ENCODE results near the gene GLO1.

Gene GLO1

GRCh38 chr6:38671885-38672467, 31.0 kb downstream of the GLO1 start:
- peak; percentile 83 for DNase-seq (ENCODE audit: low spot score)

- DNase-seq (ENCODE audit: low spot score), result no peak
Measured at GRCh38 chr6:38658418-38659167, 44.4 kb downstream of the GLO1 start.

DNA sequence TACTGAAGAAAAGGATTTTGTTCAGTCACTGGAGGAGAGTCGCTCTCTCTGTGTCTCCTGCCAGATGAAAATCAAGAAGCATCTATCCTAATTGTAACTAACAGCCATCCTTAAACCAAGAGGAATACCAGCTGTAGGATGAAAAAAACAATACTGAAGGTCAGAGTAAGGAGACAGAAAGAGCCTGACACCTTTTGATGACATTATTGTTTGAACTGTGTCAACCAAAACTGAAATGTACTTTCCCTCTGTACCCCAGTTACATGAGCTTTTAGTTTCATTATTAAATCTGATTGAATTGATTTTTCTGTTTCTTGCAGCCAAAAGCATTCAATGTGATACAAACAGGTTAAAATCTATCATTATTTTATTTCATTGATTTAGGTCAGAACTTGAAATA, 46.0 kb downstream of the GLO1 start:
- no peak for DNase-seq (ENCODE audit: low spot score)

DNA sequence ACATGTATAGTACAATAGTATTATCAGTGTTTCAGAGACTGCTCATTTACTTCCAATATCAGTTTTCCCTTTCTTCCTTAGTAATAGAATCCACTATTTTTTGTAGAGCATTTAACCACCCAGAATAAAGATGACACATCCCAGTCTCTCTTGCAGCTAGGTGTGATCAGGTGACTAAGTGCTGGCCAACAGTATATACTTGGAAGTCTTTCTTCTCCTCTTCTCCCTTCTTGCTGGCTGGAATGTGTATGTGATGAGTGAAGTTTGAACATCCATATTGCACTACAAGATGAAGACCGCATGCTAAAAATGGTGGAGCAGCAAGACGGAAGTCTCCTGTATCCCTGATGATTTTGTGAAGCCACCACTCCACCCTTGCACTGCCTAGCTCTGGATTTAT, 48.7 kb downstream of the GLO1 start:
- no peak for DNase-seq (ENCODE audit: low spot score)

DNA sequence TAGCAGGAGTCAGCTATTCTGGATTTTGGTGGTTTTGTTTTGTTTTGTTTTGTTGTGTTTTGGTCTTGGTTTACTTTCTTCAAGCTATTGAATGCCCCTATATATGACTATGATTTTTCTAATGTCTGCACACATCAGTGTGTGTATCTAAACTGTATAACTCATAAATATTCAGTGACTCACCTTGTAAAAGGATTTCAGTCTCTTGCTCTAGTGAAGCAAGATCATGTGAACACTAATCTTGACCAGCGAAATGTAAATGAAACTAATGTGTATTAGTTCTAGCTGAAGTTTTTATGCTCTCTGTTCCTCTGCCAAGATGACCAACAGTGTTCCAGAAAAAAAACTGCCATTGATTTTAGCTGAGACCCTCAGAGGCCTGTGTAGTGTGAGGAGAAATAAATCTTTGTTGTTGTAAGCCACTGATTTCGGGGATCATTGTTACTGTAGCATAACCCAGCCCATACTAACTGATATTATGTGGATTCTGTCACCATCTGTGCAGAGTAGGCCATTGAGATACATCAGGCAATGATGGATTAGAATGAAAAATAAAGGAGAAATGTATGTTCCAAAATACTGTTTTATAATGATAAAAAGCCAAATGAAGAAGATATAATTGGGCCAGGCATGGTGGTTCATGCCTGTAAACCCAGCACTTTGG, 51.7 kb downstream of the GLO1 start:
- no peak for DNase-seq (ENCODE audit: low spot score)

DNA sequence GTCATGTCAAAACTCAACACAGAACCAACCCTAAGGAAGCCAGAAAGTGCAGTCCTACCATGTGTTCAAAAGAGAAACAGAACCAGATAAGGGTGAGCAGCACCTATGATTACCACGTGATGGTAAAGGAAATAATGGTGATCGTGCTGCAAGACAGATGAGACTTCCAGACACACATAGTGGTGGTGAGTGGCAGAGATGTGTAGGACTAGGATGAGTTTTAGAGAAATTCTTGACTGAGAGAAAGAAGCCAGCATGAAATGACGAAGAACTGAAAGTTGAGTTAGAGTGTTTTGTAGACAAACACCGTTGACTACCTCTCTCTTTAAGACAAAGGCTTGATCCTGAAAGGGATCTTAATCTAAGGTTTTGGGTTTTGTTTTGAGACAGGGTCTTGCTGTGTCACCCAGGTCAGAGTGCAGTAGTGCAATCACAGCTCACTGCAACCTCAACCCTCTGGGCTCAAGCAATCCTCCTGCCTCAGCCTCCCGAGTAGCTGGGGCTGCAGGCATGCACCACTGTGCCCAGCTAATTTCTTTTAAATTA, 52.7 kb downstream of the GLO1 start:
- no peak for DNase-seq (ENCODE audit: low spot score)

- DNase-seq (ENCODE audit: low spot score), result no peak
Measured at GRCh38 chr6:38649744-38650143, 53.2 kb downstream of the GLO1 start.

DNA sequence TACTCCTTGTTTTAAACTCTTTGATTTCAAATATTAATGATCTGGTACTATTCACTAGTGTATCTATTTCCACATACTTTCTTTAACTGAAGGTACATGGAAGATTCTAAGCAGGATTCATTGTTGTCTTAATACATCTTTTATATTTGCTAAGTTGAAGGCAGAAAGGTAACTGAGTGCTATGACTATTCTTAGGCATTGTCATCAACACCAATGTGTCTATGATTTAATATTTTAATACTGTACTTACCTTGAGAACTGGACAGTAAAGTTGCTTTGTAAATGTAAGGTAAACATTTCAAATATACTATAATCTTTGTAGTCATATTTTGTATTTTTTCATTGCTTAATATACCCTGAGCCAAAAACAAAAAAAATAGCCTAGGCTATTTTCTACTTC, 54.3 kb downstream of the GLO1 start:
- no peak for DNase-seq (ENCODE audit: low spot score)

DNA sequence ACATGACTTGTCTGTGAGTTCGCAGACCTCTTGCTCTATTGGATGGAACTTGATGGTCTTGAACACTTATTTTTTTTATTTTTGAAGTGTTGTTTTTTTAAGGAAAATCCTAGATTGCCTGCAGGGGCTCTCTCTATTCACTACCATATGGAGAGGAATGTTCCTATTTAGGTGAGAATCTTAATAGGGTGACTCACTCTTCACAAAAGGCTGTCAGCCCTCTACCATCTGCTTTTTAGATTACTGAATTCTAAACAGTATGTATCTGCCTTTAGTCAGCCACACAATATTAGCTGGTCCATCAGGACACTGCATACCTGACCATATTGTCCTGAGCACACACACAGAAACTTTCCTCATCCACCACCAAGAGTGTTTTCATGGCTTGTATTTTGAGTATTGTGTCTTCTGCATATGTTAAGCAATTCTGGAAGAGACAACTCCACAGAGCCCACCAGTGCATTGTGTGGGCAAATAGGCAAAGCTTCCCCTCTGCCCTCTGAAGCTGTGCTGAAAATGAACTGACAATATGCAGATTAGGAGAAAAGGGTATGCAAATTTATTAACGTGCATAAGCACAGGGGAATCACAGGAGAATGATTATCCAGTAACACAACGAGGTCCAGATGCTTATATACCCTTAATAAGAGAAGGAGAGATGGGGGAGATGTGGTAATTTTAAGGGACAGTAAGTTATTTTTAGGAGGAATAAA, 56.6 kb downstream of the GLO1 start:
- DNase-seq (ENCODE audit: low spot score), result no peak

DNA sequence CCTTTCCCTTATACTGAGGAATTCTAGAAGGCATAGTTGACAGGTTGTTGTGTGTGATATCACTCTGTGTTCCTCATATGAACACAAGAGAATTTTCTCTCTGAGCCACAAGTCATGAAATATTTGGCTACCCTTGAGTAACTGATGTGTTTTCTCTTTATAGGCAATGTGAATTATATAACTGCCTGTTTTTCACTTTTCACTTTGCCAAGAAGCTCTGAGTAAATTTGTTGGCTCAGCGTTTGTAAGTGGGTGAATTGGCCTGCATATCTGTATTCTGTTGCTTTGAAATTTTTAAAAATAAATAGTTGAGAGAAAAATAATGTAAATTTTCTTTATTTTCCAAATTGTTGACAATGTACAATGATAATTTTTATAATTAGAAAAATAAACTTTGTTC, 58.0 kb downstream of the GLO1 start:
- DNase-seq (ENCODE audit: low spot score), result no peak

DNA sequence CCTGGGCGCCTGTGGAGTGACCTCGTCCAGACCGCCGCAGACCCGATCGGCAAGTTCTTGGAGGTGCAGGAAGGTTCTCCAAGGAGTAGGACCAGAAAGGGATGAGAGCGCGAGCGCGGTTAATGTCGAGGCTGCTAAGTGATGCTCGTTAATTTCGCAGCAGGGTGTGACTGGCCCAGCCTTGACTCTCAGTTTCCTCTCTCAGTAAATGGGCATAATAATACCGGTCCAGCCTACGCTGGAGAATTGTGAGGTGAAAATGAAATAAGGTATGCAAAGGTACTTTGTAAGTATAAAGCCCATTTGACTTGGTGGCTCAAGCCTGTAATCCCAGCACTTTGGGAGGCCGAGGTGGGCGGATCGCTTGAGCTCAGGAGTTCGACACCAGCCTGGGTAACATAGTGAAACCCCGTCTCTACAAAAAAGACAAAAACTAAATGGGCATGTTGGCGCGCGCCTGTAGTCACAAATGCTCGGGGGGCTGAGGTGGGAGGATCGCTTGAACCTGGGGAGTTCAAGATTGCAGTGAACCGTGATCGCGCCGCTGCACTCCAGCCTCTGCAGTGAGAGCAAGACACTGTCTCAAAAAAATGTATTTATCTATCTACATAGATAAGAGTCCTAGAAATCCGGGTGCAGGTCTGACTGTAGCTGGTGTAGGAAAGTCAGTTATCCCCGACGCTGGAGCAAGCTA, 62.6 kb downstream of the GLO1 start:
- no peak for DNase-seq (ENCODE audit: low spot score)

DNA sequence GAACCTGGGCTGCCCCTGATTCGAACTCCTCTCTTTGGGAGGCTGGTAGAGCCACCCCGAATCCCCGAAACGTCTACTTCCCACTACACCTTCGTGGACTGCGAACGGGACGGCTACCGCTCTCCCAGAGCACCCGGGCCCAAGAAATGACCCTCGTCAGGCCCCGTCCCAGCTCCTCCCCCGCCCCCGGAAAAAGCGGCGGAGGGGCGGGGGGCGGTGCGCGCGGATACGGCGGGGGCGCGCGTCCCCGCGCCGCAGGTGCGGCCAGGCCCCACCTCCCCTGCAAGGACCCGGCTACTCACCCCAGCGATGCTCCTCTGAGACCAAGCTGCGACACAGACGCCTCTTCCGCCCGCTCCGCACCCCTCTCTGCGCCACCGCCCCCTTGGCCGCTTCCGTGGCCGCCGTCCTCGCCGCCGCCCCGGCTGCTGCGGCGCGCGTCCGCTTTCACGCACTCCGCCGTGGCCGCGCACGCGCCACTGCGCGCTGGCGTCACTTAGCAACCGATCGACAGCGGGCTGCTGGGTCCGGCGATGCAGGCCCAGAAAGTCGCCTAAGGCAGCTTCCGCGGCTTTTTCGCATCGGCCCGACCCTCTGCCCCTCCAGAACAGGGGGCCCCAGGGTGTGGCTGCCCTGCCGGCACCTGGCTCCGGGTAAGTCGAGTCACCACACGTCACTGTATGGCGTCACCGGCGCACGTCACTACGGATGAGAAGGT, 63.3 kb downstream of the GLO1 start, which contains the start of gene BTBD9:
TSS of gene BTBD9 (minus strand) at position 432 of the 718 bp plus-strand sequence.
- DNase-seq (ENCODE audit: low spot score), result peak; percentile 91

DNA sequence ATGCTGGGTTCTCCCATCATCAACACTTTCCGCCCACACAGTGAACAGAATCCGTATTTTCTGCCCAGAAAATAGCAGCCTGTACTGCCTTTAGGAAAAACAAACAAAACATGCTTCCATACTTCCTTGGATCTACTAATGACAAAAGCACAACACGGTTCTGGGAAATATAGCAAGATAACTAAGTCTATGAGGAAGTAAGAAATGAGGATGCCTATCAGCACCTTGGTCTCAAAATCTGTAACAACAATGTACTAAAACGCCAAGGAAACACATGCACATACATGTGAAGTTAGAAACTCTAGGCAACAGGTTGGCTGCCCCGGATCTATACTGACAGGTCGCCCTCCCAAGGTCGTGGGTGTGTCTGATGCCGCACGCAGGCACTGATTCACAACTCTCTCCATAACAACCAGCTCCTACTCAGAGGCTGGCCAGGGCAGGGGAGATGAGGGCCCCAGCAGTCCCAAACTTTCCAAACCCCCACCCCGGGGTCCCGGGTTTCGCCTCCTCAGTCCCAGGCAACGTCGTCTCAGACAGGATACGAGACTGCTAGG, 63.9 kb downstream of the GLO1 start:
- DNase-seq (ENCODE audit: low spot score), result peak; percentile 49

DNA sequence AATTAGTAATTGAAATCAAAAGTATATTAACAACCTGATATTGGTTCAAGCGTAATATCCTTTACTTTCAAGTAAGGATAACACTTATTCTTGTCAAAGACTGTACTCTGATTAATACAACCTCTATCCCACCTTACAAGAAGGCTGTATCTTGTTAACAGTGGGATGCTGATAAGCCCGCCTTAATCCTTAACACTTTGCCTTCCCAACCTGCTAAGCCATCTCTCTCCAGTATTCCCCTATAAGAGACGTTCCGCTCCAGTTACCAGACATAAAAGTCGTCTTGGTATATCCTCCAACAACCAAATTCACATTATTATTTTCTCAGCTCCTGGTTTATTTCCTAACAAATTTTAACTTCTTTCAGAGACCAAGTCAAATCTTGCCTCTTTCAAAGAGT, 65.2 kb downstream of the GLO1 start:
- no peak for DNase-seq (ENCODE audit: low spot score)

DNA sequence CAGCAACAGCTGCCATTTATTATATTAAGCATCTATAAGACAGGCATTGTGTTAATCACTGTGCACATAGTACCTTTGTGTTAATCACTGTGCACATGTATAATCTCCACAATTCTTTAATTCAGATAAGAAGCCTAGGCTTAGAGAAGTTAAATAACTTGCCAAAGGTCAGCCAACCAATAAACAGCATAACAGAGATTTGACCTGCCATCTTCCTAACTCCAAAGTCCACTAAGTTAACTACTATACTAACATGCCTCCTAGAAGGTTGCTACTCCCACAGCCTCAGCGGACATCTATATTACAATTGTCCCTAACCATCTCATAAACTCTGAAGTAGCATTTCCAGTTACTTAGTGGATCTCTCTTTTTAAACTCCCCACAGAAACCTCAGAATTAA, 66.9 kb downstream of the GLO1 start:
- DNase-seq (ENCODE audit: low spot score), result no peak

- DNase-seq (ENCODE audit: low spot score), result no peak
Measured at GRCh38 chr6:38634518-38634917, 68.4 kb downstream of the GLO1 start.

DNA sequence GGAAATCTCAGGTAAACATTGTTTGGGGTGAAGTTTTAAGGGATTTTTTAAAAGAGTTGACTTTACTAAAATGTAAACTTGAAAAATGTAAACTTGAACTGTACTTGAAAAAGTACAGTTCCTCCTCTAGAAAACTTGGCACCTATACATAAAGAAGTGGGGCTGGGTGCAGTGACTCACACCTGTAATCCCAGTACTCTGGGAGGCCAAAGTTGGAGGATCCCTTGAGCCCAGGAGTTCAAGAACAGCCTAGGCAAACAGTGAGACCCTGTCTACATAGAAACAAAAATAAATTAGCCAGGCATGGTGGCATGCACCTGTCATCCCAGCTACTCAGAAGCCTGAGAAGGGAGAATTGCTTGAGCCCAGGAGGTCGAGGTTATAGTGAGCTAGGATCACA, 70.5 kb downstream of the GLO1 start:
- no peak for DNase-seq (ENCODE audit: low spot score)

DNA sequence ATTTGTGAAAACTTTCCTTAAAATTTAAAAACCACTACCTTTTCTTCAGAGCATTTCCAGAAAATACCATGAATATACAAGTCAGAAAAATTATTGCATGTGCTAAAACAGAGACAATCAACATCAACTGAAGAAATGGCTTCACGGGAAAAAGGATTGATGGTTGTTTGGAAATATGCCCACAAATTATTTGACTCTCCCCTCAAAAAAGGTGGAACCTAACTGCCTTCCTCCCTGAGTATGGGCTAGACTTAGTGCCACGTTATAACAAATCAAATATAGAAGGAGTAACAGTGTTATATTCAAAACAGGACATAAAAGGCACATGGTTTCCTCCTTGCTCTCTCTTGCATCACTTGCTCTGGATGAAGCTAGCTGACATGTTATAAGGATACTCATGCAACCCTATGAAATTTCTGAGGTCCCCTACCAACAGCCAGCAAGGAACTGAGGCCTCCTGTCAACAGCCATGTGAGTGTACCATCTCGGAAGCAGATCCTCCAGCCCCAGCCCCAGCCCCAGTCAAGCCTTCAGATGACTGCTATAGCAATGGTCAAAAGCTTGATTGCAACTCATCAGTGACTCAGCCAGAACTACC, 71.7 kb downstream of the GLO1 start:
- no peak for DNase-seq (ENCODE audit: low spot score)

Measured in AG08395 (cell line).